NCI-H1092 treated with DMSO at 0.1 percent for 48 hours (cell line): Measurements from ENCODE around the gene CXCL14.

Source experiments
- DNase-seq: peaks from one replicate; lab custom pipeline; 2025; lab: John Stamatoyannopoulos, UW

Gene CXCL14

GRCh38 chr5:135567661-135568060, 11.1 kb downstream of the CXCL14 start:
- no peak for DNase-seq

GRCh38 chr5:135566422-135567400, 12.1 kb downstream of the CXCL14 start:
- no peak for DNase-seq

- DNase-seq: no peak
Observed at GRCh38 chr5:135565725-135566421, 12.9 kb downstream of the CXCL14 start.

- no peak for DNase-seq
Observed at GRCh38 chr5:135565266-135565665, 13.5 kb downstream of the CXCL14 start.

- DNase-seq: no peak
Observed at GRCh38 chr5:135564331-135564730, 14.5 kb downstream of the CXCL14 start.

- DNase-seq: no peak
Observed at GRCh38 chr5:135561266-135561665, 17.5 kb downstream of the CXCL14 start.

GRCh38 chr5:135560858-135561257, 17.9 kb downstream of the CXCL14 start:
- peak; percentile 56 for DNase-seq

GRCh38 chr5:135559354-135559753, 19.4 kb downstream of the CXCL14 start:
- no peak for DNase-seq

- DNase-seq: no peak
Observed at GRCh38 chr5:135557076-135557838, 21.5 kb downstream of the CXCL14 start.

GRCh38 chr5:135556620-135557019, 22.2 kb downstream of the CXCL14 start:
- DNase-seq: no peak

- DNase-seq: no peak
Observed at GRCh38 chr5:135555530-135555929, 23.3 kb downstream of the CXCL14 start.

- no peak for DNase-seq
Observed at GRCh38 chr5:135553688-135554462, 24.9 kb downstream of the CXCL14 start.

GRCh38 chr5:135551593-135552447, 27.0 kb downstream of the CXCL14 start:
- peak; percentile 52 for DNase-seq

- DNase-seq: no peak
Observed at GRCh38 chr5:135549413-135549812, 29.4 kb downstream of the CXCL14 start.

- no peak for DNase-seq
Observed at GRCh38 chr5:135547590-135548254, 31.1 kb downstream of the CXCL14 start.

GRCh38 chr5:135546912-135547311, 31.9 kb downstream of the CXCL14 start:
- no peak for DNase-seq

- DNase-seq: no peak
Observed at GRCh38 chr5:135546101-135546500, 32.7 kb downstream of the CXCL14 start.

GRCh38 chr5:135545099-135545498, 33.7 kb downstream of the CXCL14 start:
- no peak for DNase-seq

- DNase-seq: no peak
Observed at GRCh38 chr5:135543485-135544304, 35.1 kb downstream of the CXCL14 start.
